Measurements from ENCODE around the gene RAX2. TPM values are rescaled to one million over a fixed set of nuclear protein-coding genes. Genes with fewer than 3 reads are reported as not detected.
A peak's percentile ranks its signal among the peaks of the same experiment; 100 is the strongest.

Gene RAX2
- total RNA-seq, 1 experiment from 2014 or later: not detected

GRCh38 chr19:3733549-3734309, 38.3 kb downstream of the RAX2 start (continued):
- no peak for TF ChIP-seq TCF7L2 (IDR thresholded peaks at IDR 0.05; ENCODE audit: borderline replicate concordance, extremely low read depth, insufficient read depth, insufficient read length)
- no peak for TF ChIP-seq CBX3 (IDR thresholded peaks at IDR 0.05; ENCODE audit: low read depth)

GRCh38 chr19:3732108-3732507, 39.9 kb downstream of the RAX2 start:
- no peaks in the 10 kb centered on the region for H3K27me3 ChIP-seq (ENCODE audit: insufficient read depth, low read length)
- no peak overlapping the region for H3K4me3 ChIP-seq (replicated peaks in 1 of 2; ENCODE audit: low read depth in 1 of 2, low read length in 2 of 2)
- H3K9me3 ChIP-seq (ENCODE audit: control insufficient read depth in 1 of 2, insufficient read depth in 1 of 2, low read depth in 1 of 2, low read length in 2 of 2): no peaks in the 10 kb centered on the region
- RAD21 ChIA-PET (ENCODE audit: low non-redundant PET in 1 of 2, low total read pairs in 2 of 2, uncharacterized antibody in 2 of 2, unreplicated experiment in 2 of 2): no interaction called here
- intact Hi-C loops (cut with micrococcal nuclease): no loop called here
- H3K79me2 ChIP-seq (ENCODE audit: insufficient read depth, low read length): no peaks in the 10 kb centered on the region
- CTCF ChIA-PET: interaction anchor here (1.3 kb wide), 1 partner anchor 40 kb away, joined by 3 read pairs; no protein-coding TSS in a partner anchor
- H3K4me1 ChIP-seq (ENCODE audit: control insufficient read depth in 1 of 2, insufficient read depth in 2 of 2, low read length in 2 of 2): peaks cover 26 to 40% of the 10 kb centered on the region in 2 experiments
- DNase-seq (ENCODE audit: low read depth, low spot score) (no peak), ATAC-seq (no peak)
- no peak overlapping the region for H2AFZ ChIP-seq (ENCODE audit: low read depth, low read length, poor library complexity, severe bottlenecking)
- TF ChIP-seq CTCF (IDR thresholded peaks at IDR 0.05 in 2 of 3, conservative IDR thresholded peaks at IDR 0.05 in 1 of 3; ENCODE audit: borderline replicate concordance in 1 of 3, insufficient read depth in 1 of 3, low read depth in 2 of 3, low read length in 2 of 3) (0 out of 6 replicates have a peak, but pooled peaks of 1 of the 3 experiments have one; percentile 13), SP1 (IDR thresholded peaks at IDR 0.05; ENCODE audit: low read depth) (no peak)
- H3K36me3 ChIP-seq (ENCODE audit: control insufficient read depth in 1 of 2, insufficient read depth in 2 of 2, low read length in 2 of 2): peaks cover 0 to 3% of the 10 kb centered on the region in 2 experiments; a peak in 2 of 4 replicates
- H4K20me1 ChIP-seq (ENCODE audit: insufficient read depth): no peaks in the 10 kb centered on the region
- POLR2A ChIA-PET: no interaction called here
- no peak overlapping the region for H3K9ac ChIP-seq (ENCODE audit: low read length)
- H3K9me2 ChIP-seq (ENCODE audit: insufficient read depth): no peaks in the 10 kb centered on the region
- H3K4me2 ChIP-seq (ENCODE audit: low read length): no peak overlapping the region
- H3K27ac ChIP-seq (ENCODE audit: low read depth, low read length): no peak overlapping the region
- no TSS peak for BruUV-seq (replicated peaks)

Measured in HCT116 (cell line).